Measurements from ENCODE around the gene LRRC41.

GRCh38 chr1:46284058-46284457 is 19.4 kb downstream of the LRRC41 start:
- TF ChIP-seq CTCF (IDR thresholded peaks at IDR 0.05) (no peak), POLR2AphosphoS5 (IDR thresholded peaks at IDR 0.05; ENCODE audit: low read depth, low read length) (no peak), JUND (IDR thresholded peaks at IDR 0.05) (no peak), SMC3 (IDR thresholded peaks at IDR 0.05; ENCODE audit: low read depth, low read length) (no peak), NRF1 (IDR thresholded peaks at IDR 0.05; ENCODE audit: low read depth, low read length) (no peak), REST (IDR thresholded peaks at IDR 0.05; ENCODE audit: low read depth, low read length) (no peak), EP300 (IDR thresholded peaks at IDR 0.05; ENCODE audit: borderline replicate concordance in 1 of 2, low read depth in 1 of 2, low read length in 1 of 2) (no peak), TCF12 (IDR thresholded peaks at IDR 0.05) (no peak), RAD21 (IDR thresholded peaks at IDR 0.05; ENCODE audit: low read length) (no peak)

Measured in SK-N-SH (cell line).